HFFc6 (cell line): ENCODE data around the gene CHADL. TPM values are rescaled to one million over a fixed set of nuclear protein-coding genes. Genes with fewer than 3 reads are reported as not detected.

Experiments used
- DNase-seq: peaks from one replicate; pipeline ENCODE4 v3.0.0-alpha.2; 2018
- H3K27ac Mint-ChIP-seq: 2 replicates; pipeline ENCODE4 v1.8.0; 2020; ENCODE audit warnings: mild to moderate bottlenecking, mixed read lengths
- H3K27me3 Mint-ChIP-seq: 2 replicates; pipeline ENCODE4 v1.8.0; 2021; ENCODE audit warnings: mild to moderate bottlenecking, moderate library complexity, mixed read lengths; ENCODE audit not compliant: insufficient read depth
- H3K36me3 Mint-ChIP-seq: 2 replicates; pipeline ENCODE4 v1.8.0; 2021; ENCODE audit warnings: low read depth, mixed read lengths
- H3K4me1 Mint-ChIP-seq: 2 replicates; pipeline ENCODE4 v1.8.0; 2020; ENCODE audit warnings: low read depth, mixed read lengths
- H3K4me3 Mint-ChIP-seq: 2 replicates; pipeline ENCODE4 v1.8.0; 2020; ENCODE audit warnings: mild to moderate bottlenecking, moderate library complexity, mixed read lengths
- H3K9me3 Mint-ChIP-seq: 2 replicates; pipeline ENCODE4 v1.8.0; 2020; ENCODE audit warnings: mild to moderate bottlenecking, mixed read lengths
- CTCF ChIP-seq: fragments of 200-600 bp; sonication (generic); IDR thresholded peaks from 2 replicates; pipeline ENCODE4 v1.5.0; 2021; ENCODE audit warnings: antibody characterized with exemption, mild to moderate bottlenecking
- total RNA-seq, 6 experiments: library from RNA; stranded (reverse); fragmentation: NEBNext Ultra II Directional; extraction: Animal tissue kit (Norgen Biotek cat#: 25700); gene quantifications; 2 replicates in 1 of 6; 3 replicates in 5 of 6; pipeline ENCODE4 v1.2.3, GENCODE V29; 2021

The CHADL gene
- total RNA-seq, 6 experiments from 2014 or later: 0.13 to 0.51 (median 0.45) TPM

DNA sequence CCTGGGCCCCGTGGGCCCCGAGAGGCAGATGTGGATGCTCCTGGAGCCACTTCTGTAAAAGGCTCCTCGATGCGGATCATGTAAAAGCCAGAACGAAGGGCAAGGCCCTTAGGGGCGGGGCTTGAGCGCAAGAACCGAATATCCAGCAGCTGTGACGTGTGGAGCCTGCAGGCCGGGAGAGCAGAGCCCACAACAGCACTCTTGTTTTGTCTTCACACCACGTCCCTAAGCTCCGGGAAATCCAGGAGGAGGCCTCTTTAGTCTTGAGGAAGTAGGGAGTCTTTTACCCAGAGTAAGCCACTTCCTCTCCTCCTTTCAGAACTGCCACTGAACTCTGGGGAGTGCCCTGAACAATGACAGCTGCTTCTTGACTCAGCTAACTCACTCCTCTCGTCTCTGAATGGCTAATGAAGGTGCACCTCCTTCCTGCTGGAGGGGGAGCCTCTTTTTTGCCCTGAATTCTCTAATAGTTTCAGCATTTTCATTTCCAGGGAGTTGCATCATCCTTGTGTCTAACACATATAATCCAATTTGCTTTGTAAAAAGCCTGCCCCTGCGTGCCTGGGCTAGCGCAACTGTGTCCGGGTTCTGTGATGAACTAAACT is 23.1 kb downstream of the CHADL start:
- H3K4me3 Mint-ChIP-seq: no peak overlapping the region
- 0 out of 2 replicates have a peak, but pooled peaks cover 1% of the 10 kb centered on the region for H3K27me3 Mint-ChIP-seq
- peaks cover 7% of the 10 kb centered on the region; the same call in 1 of the 2 replicates for H3K4me1 Mint-ChIP-seq
- peaks cover 36% of the 10 kb centered on the region for H3K36me3 Mint-ChIP-seq
- peak overlapping the region; percentile 18; the same call in 1 of the 2 replicates for H3K27ac Mint-ChIP-seq
- no peak for TF ChIP-seq CTCF
- DNase-seq: peak; percentile 34
- no peaks in the 10 kb centered on the region for H3K9me3 Mint-ChIP-seq

DNA sequence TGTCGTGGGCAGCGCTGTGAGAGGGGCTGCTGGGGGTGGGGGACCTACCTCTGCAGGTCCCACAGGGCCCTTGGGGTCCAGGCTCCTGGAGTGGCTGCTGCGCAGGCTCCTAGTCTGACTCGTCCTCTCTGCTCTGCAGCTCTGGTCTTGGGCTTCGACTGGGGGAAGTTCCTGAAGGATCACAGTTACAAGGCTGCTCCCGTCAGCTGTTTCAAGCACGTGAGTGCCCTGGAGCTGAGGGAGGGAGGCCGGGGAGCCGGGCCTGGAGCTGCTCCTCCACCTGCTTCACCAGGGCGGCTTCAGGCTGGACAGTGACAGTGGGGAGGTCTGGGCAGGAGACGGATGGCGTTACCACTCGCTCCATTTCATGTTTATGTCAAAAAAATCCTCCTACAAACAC is 23.7 kb downstream of the CHADL start:
- Mint-ChIP-seq H3K9me3 (no peaks in the 10 kb centered on the region), H3K36me3 (peaks cover 38% of the 10 kb centered on the region), H3K4me3 (no peak overlapping the region), H3K27ac (no peak overlapping the region), H3K4me1 (peaks cover 7% of the 10 kb centered on the region; the same call in 1 of the 2 replicates), H3K27me3 (peaks cover 1% of the 10 kb centered on the region; the same call in 1 of the 2 replicates)
- DNase-seq: no peak
- TF ChIP-seq CTCF: no peak

GRCh38 chr22:41215926-41216325 is 24.8 kb downstream of the CHADL start:
- Mint-ChIP-seq H3K4me3 (no peak overlapping the region), H3K9me3 (no peaks in the 10 kb centered on the region), H3K27ac (no peak overlapping the region), H3K4me1 (peaks cover 7% of the 10 kb centered on the region; the same call in 1 of the 2 replicates), H3K27me3 (peaks cover 1% of the 10 kb centered on the region; the same call in 1 of the 2 replicates), H3K36me3 (peaks cover 36% of the 10 kb centered on the region)
- no peak for TF ChIP-seq CTCF
- no peak for DNase-seq

DNA sequence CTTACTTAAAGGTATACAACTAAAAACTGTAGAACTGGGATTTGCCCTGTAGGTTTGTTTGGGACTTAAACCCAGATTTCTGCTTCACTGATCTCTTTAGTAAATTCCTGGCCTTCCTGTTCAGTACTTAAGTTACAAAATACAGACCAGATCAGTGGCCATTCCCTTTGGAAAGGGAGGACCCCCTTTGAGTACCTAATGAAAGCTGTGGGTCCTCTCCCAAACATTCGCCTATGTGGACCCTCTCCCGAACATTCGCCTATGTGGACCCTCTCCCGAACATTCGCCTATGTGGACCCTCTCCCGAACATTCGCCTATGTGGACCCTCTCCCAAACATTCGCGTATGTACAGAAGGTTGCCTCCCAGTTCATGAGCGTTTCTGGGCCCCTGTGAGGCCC is 25.3 kb downstream of the CHADL start:
- Mint-ChIP-seq H3K27me3 (peaks cover 1% of the 10 kb centered on the region; the same call in 1 of the 2 replicates), H3K4me1 (peaks cover 7% of the 10 kb centered on the region; the same call in 1 of the 2 replicates), H3K27ac (no peak overlapping the region), H3K9me3 (no peaks in the 10 kb centered on the region), H3K36me3 (peaks cover 36% of the 10 kb centered on the region), H3K4me3 (no peak overlapping the region)
- no peak for TF ChIP-seq CTCF
- no peak for DNase-seq

DNA sequence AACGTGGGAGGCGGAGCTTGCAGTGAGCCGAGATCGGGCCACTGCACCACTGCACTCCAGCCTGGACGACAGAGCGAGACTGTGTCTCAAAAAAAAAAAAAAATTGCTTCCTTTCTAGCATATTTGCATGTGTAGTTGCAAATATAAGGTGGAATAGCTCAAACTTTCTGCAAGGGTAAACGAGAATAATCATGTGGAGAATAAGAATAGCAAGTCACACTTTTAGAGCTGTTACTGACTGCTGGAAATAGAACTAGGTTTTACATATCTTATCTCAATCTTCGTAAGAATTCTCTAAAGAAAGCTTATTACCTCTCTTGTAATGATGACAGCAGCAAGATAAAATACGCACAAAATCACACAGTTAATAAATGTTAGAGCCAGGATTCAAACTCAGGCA is 34.0 kb downstream of the CHADL start:
- TF ChIP-seq CTCF: no peak
- H3K4me1 Mint-ChIP-seq: peaks cover 4% of the 10 kb centered on the region; the same call in 1 of the 2 replicates
- H3K9me3 Mint-ChIP-seq: no peaks in the 10 kb centered on the region
- DNase-seq: no peak
- peaks cover 2% of the 10 kb centered on the region for H3K27me3 Mint-ChIP-seq
- no peak overlapping the region for H3K27ac Mint-ChIP-seq
- H3K36me3 Mint-ChIP-seq: peaks cover 14% of the 10 kb centered on the region
- peak overlapping the region; percentile 46; the same call in 1 of the 2 replicates for H3K4me3 Mint-ChIP-seq
